Neuronal stem cell (in vitro differentiated cells): ENCODE results near the gene TGFB1.

ENCODE experiments used
- DNase-seq: peaks from one replicate; pipeline ENCODE4 v3.0.0-alpha.2; 2013; ENCODE audit warnings: low spot score
- H2AFZ ChIP-seq: one replicate; pipeline ENCODE4 v1.6.1; 2013; ENCODE audit warnings: mild to moderate bottlenecking, low read length, inconsistent platforms
- H2AK5ac ChIP-seq: 2 replicates; pipeline ENCODE4 v1.6.1; 2013; ENCODE audit warnings: low read depth, mild to moderate bottlenecking, inconsistent platforms, low read length, moderate library complexity, mixed read lengths
- H2BK120ac ChIP-seq: 2 replicates; pipeline ENCODE4 v1.6.1; 2013; ENCODE audit warnings: low read depth, mild to moderate bottlenecking, inconsistent platforms, low read length, moderate library complexity, mixed read lengths
- H2BK12ac ChIP-seq: one replicate; pipeline ENCODE4 v1.6.1; 2013; ENCODE audit warnings: low read length, inconsistent platforms
- H2BK15ac ChIP-seq: 2 replicates; pipeline ENCODE4 v1.6.1; 2013; ENCODE audit warnings: mild to moderate bottlenecking, low read length, inconsistent platforms, mixed read lengths
- H2BK5ac ChIP-seq: one replicate; pipeline ENCODE4 v1.6.1; 2013; ENCODE audit warnings: inconsistent platforms, mild to moderate bottlenecking, low read length, moderate library complexity
- H3K14ac ChIP-seq: one replicate; pipeline ENCODE4 v1.6.1; 2013; ENCODE audit warnings: low read length, inconsistent platforms
- H3K18ac ChIP-seq: 2 replicates; pipeline ENCODE4 v1.6.1; 2013; ENCODE audit warnings: low read length, inconsistent platforms
- H3K23ac ChIP-seq: 2 replicates; pipeline ENCODE4 v1.6.1; 2013; ENCODE audit warnings: low read depth, mild to moderate bottlenecking, mixed read lengths, low read length, inconsistent platforms; ENCODE audit not compliant: poor library complexity
- H3K27ac ChIP-seq: replicated peaks from 3 replicates; pipeline ENCODE4 v1.5.1; 2013; ENCODE audit warnings: low read length, inconsistent platforms
- H3K27me3 ChIP-seq, 3 experiments: 2 replicates each; pipeline ENCODE4 v1.6.1; 2013; ENCODE audit warnings: low read length in 3 of 3, mild to moderate bottlenecking in 2 of 3, inconsistent platforms in 1 of 3, low read depth in 1 of 3, mixed read lengths in 1 of 3, moderate library complexity in 1 of 3; ENCODE audit not compliant: control insufficient read depth in 3 of 3, insufficient read depth in 3 of 3
- H3K36me3 ChIP-seq, 2 donors: replicated peaks in 1 of 2; 2 replicates each; pipeline ENCODE4 v1.6.1; 2013; ENCODE audit warnings: low read length in 2 of 2; ENCODE audit not compliant: control insufficient read depth in 2 of 2, insufficient read depth in 2 of 2
- H3K4ac ChIP-seq: 2 replicates; pipeline ENCODE4 v1.6.1; 2013; ENCODE audit warnings: inconsistent platforms, mild to moderate bottlenecking, low read length, moderate library complexity
- H3K4me1 ChIP-seq, 2 donors: 1 replicate in 1 of 2; 2 replicates in 1 of 2; pipeline ENCODE4 v1.6.1; 2013; ENCODE audit warnings: low read length in 2 of 2, low read depth in 1 of 2; ENCODE audit not compliant: control insufficient read depth in 2 of 2, insufficient read depth in 1 of 2
- H3K4me2 ChIP-seq: one replicate; pipeline ENCODE4 v1.6.1; 2013; ENCODE audit warnings: mild to moderate bottlenecking, low read length, inconsistent platforms; ENCODE audit not compliant: insufficient read depth, poor library complexity, severe bottlenecking
- H3K4me3 ChIP-seq, 2 donors: 2 replicates each; pipeline ENCODE4 v1.5.1; 2013; ENCODE audit warnings: low read length in 2 of 2, mild to moderate bottlenecking in 2 of 2, inconsistent platforms in 1 of 2, moderate library complexity in 1 of 2
- H3K79me1 ChIP-seq: one replicate; pipeline ENCODE4 v1.6.1; 2013; ENCODE audit warnings: low read depth, mild to moderate bottlenecking, inconsistent platforms, low read length, moderate library complexity
- H3K9ac ChIP-seq: one replicate; pipeline ENCODE4 v1.6.1; 2013; ENCODE audit warnings: mild to moderate bottlenecking, low read depth, low read length, inconsistent platforms; ENCODE audit not compliant: poor library complexity
- H3K9me3 ChIP-seq, 2 donors: replicated peaks in 1 of 2; 2 replicates each; pipeline versions ENCODE3 to v1.6.1; 2013; ENCODE audit warnings: low read length in 2 of 2, mild to moderate bottlenecking in 2 of 2, inconsistent platforms in 1 of 2, low read depth in 1 of 2, mixed read lengths in 1 of 2, moderate library complexity in 1 of 2; ENCODE audit not compliant: control insufficient read depth in 2 of 2, insufficient read depth in 1 of 2
- H4K8ac ChIP-seq: one replicate; pipeline ENCODE4 v1.6.1; 2013; ENCODE audit warnings: low read depth, mild to moderate bottlenecking, inconsistent platforms, low read length, moderate library complexity
- H4K91ac ChIP-seq: one replicate; pipeline ENCODE4 v1.6.1; 2013; ENCODE audit warnings: low read length, low read depth, mild to moderate bottlenecking, inconsistent platforms; ENCODE audit not compliant: poor library complexity
- WGBS, 2 donors: extraction: QIAGEN DNeasy Blood & Tissue Kit; methylation state at CpG; one replicate each; pipeline ENCODE4 v1.1.7; 2013; ENCODE audit warnings: missing lambda C conversion rate in 2 of 2, mixed read lengths in 1 of 2; ENCODE audit not compliant: insufficient read length in 2 of 2, insufficient replicate concordance in 1 of 2; ENCODE audit errors: extremely low coverage in 2 of 2; 5-methylcytosine and 5-hydroxymethylcytosine counted together

The TGFB1 gene

DNA sequence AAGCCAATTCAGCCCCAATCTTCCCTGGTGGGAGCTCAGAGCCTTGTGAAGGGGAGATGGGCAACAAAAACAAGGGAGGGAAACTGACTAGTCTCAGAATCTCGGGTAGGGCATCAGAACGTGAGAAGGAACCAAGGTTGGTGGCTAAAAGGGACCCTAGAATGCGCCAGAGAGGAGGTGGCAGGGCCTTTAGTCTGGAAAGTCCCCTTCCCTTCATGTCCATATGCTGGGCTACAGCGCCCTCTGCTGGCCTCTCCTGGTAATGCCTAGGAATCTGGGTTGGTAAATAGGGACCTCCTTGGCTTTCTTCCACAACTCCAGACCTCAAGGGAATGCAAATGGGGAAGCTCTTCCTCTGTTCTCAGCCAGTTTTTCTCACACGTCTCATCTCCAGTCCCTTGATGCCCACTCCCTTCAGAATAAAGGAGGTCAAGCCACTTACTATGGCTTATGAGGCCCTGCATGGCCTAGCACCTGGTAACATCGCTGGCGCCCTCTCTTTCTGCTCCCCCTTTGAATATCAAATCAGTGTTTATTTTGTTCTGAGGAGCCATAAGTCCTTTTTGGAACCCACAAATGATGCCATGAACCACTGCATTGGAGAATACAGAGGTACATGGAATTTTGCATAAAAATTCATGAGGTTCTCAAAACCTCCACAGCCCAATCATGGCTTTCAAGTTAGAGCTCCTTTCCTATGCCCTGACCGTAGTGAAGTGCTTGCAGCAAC, 45.1 kb downstream of the TGFB1 start:
- peak overlapping the region; percentile 5 for H4K8ac ChIP-seq
- no peak overlapping the region for H2BK15ac ChIP-seq
- no peak overlapping the region for H3K4me2 ChIP-seq
- H3K23ac ChIP-seq: no peak overlapping the region
- no peak overlapping the region for H2BK12ac ChIP-seq
- WGBS, 2 donors: no CpG with 5 or more reads among the region's 8 CpGs
- H3K9ac ChIP-seq: no peak overlapping the region
- peaks cover 2% of the 10 kb centered on the region for H3K79me1 ChIP-seq
- peak overlapping the region; percentile 47 for H3K27ac ChIP-seq
- H2BK5ac ChIP-seq: no peak overlapping the region
- no peak overlapping the region for H4K91ac ChIP-seq
- no peaks in the 10 kb centered on the region for H3K9me3 ChIP-seq
- H2AK5ac ChIP-seq: no peak overlapping the region
- H3K4me1 ChIP-seq: peaks cover 0 to 8% of the 10 kb centered on the region in 2 donors
- no peak overlapping the region for H2BK120ac ChIP-seq
- H2AFZ ChIP-seq: no peak overlapping the region
- H3K4me3 ChIP-seq: no peak overlapping the region
- no peaks in the 10 kb centered on the region for H3K27me3 ChIP-seq
- no peak overlapping the region for H3K4ac ChIP-seq
- peaks cover 39 to 66% of the 10 kb centered on the region in 2 donors for H3K36me3 ChIP-seq
- DNase-seq: peak; percentile 93
- no peak overlapping the region for H3K18ac ChIP-seq
- H3K14ac ChIP-seq: no peak overlapping the region

- Histone ChIP-seq H3K9ac (no peak overlapping the region), H2AFZ (no peak overlapping the region), H3K4me2 (no peak overlapping the region), H4K91ac (no peak overlapping the region), H2BK15ac (no peak overlapping the region), H3K4me1 (peaks cover 0 to 8% of the 10 kb centered on the region in 2 donors), H2BK12ac (no peak overlapping the region), H3K9me3 (no peaks in the 10 kb centered on the region), H3K4ac (no peak overlapping the region), H3K23ac (no peak overlapping the region), H2AK5ac (no peak overlapping the region), H3K4me3 (no peak overlapping the region), H3K36me3 (peaks cover 42 to 66% of the 10 kb centered on the region in 2 donors), H3K27me3 (no peaks in the 10 kb centered on the region), H3K18ac (no peak overlapping the region), H2BK120ac (no peak overlapping the region), H3K14ac (no peak overlapping the region), H3K27ac (peak overlapping the region; percentile 47), H4K8ac (peak overlapping the region; percentile 5), H3K79me1 (peaks cover 2% of the 10 kb centered on the region), H2BK5ac (peak overlapping the region; percentile 7)
- no peak for DNase-seq
- WGBS, 2 donors: no CpG with 5 or more reads among the region's 4 CpGs
Observed at GRCh38 chr19:41307954-41308449, 45.7 kb downstream of the TGFB1 start.

GRCh38 chr19:41307090-41307875, 46.4 kb downstream of the TGFB1 start:
- Histone ChIP-seq H2BK12ac (no peak overlapping the region), H3K4ac (no peak overlapping the region), H2AK5ac (no peak overlapping the region), H3K27me3 (no peaks in the 10 kb centered on the region), H3K9ac (no peak overlapping the region), H4K8ac (no peak overlapping the region), H3K23ac (no peak overlapping the region), H3K36me3 (peaks cover 45 to 66% of the 10 kb centered on the region in 2 donors), H3K18ac (no peak overlapping the region), H3K4me2 (no peak overlapping the region), H3K4me3 (no peak overlapping the region), H3K4me1 (peaks cover 0 to 8% of the 10 kb centered on the region in 2 donors), H3K79me1 (peaks cover 4% of the 10 kb centered on the region), H3K27ac (no peak overlapping the region), H2BK5ac (no peak overlapping the region), H2BK120ac (no peak overlapping the region), H2AFZ (no peak overlapping the region), H2BK15ac (no peak overlapping the region), H4K91ac (no peak overlapping the region), H3K9me3 (no peaks in the 10 kb centered on the region), H3K14ac (no peak overlapping the region)
- no peak for DNase-seq
- no CpG with 5 or more reads among the region's 8 CpGs for WGBS, 2 donors
